ENCODE results near the gene TBP.
"Not testable (repeated sequence)": the region's sequence is repeated elsewhere in the genome, so short reads cannot be mapped to it uniquely, and the experiment has no call there.

TBP gene

DNA sequence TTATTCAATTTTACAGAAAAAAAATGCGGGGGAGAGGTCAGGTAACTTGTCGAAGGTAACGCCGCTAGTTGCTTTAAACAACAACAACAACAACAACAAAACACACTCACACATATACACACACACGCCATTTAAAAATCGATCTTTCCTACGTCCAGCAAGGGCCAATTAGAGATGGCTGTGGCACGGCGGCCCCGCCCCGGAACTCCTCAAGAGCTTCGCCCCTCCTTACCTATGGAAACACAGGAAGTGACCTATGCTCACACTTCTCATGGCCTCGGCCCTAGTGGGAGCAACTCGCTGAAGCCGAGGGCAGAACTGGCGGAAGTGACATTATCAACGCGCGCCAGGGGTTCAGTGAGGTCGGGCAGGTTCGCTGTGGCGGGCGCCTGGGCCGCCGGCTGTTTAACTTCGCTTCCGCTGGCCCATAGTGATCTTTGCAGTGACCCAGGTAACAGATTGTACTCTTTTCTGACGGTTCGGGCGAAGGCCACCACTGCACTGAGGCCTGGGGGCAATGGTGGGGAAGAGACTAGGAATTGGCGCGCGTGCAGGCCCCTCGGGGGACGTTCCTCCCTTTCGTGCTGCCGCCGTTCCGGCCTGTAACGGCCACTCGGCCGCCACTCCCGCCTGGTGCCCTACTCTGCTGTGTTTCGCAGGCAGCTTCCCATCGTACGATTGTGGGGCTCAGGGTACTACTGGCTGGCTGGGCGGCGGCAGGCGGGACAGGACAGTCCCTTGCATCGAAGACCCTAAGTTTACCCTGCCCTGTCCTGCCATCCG, at the start of gene TBP:
Gene TBP (plus strand): TSS at position 357 of the 783 bp plus-strand sequence. CDS start 2,661 bp downstream, outside the sequence.
- peak; percentile 97 for DNase-seq

GRCh38 chr6:170504479-170504878, 49.7 kb upstream of the TBP start:
- DNase-seq: no peak

- no peak for DNase-seq
Measured at GRCh38 chr6:170505306-170505705, 48.9 kb upstream of the TBP start.

- DNase-seq: no peak
Measured at GRCh38 chr6:170506446-170506845, 47.7 kb upstream of the TBP start.

- DNase-seq: not testable (repeated sequence)
Measured at GRCh38 chr6:170507728-170508127, 46.4 kb upstream of the TBP start.

- DNase-seq: not testable (repeated sequence)
Measured at GRCh38 chr6:170508275-170508674, 45.9 kb upstream of the TBP start.

DNA sequence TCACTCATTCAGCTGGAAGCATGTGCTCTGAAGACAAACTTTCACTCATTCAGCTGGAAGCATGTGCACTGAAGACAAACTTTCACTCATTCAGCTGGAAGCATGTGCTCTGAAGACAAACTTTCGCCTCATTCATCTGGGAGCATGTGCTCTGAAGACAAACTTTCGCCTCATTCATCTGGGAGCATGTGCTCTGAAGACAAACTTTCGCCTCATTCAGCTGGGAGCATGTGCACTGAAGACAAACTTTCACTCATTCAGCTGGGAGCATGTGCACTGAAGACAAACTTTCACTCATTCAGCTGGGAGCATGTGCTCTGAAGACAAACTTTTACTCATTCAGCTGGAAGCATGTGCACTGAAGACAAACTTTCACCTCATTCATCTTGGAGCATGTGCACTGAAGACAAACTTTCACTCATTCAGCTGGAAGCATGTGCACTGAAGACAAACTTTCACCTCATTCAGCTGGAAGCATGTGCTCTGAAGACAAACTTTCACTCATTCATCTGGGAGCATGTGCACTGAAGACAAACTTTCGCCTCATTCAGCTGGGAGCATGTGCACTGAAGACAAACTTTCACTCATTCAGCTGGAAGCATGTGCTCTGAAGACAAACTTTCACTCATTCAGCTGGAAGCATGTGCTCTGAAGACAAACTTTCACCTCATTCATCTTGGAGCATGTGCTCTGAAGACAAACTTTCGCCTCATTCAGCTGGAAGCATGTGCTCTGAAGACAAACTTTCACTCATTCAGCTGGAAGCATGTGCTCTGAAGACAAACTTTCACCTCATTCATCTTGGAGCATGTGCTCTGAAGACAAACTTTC, 45.1 kb upstream of the TBP start:
- not testable (repeated sequence) for DNase-seq

GRCh38 chr6:170509723-170510018, 44.5 kb upstream of the TBP start:
- no peak for DNase-seq

GRCh38 chr6:170510631-170511030, 43.5 kb upstream of the TBP start:
- DNase-seq: no peak

DNA sequence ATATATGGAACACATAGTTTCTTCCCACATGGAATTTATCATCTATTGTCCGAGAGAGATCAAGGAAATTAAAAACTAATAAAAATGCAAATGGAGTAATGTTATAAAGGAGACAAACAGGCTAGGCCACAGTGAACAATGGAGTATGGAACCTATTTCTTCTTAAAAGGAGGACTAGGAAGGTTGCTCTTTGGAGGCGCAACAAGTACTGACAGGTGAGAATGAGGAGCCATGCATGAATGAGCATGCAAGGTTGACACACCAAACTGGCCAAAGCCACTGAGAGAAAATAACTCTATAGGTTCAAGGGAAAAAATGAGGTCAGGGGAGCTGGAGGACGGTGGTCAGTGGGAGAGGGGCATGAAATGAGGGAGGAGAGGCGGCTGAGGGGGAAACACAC, 41.9 kb upstream of the TBP start:
- no peak for DNase-seq

- no peak for DNase-seq
Measured at GRCh38 chr6:170514908-170515307, 39.3 kb upstream of the TBP start.

DNA sequence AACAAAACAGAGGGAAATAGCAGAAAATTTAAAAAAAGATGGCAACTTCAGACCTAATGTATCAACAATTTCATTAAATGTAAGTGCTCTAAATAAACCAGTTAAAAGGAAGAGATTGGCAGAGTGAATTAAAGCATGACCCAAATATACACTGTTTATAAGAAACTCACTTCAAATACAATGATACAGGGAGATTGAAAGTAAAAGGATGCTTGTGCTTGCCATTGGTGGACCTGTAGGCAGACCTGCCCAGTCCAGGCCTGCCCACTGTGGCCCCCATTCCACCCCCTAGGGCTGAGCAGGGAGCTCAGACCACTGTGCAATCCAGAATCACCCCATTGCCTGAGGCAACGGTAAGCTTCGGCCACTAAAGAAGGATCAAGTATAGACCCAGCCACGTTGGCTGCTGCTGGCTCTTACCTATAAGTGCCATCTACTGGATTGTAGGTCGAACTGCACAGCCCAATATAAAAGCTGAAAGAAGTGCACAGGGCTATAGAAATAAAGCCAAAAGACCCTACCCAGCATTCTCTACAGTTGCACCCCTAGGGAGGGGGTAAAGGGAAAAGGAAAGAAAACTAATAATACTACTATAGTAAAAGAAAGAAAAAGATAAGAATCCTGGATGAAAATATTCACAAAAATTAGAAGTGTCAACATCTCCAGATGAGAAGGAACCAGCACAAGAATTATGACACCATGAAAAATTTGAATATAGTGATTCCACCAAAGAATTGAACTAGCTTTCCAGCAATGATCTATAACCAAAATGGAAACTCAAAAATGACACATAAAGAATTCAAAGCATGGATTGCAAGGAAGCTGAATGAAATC, 37.2 kb upstream of the TBP start:
- DNase-seq: peak; percentile 50

GRCh38 chr6:170522565-170523183, 31.5 kb upstream of the TBP start:
- no peak for DNase-seq

GRCh38 chr6:170523256-170524171, 30.7 kb upstream of the TBP start:
- DNase-seq: no peak

DNA sequence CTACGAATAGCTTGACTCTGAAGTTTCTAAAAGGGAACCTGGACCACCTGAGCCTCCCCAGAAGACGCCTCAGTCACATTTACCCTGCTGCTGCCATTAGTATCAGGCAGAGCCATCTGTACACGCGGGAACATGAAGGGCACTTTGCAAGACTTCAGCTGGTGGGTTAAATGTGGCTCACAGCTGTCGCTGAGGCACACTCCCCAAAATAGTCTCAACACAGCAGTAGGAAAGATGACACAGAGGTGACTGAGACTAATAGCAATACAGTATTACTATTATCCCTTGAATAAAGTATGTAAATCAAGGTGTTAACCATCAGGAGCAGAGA, 30.0 kb upstream of the TBP start:
- DNase-seq: no peak

DNA sequence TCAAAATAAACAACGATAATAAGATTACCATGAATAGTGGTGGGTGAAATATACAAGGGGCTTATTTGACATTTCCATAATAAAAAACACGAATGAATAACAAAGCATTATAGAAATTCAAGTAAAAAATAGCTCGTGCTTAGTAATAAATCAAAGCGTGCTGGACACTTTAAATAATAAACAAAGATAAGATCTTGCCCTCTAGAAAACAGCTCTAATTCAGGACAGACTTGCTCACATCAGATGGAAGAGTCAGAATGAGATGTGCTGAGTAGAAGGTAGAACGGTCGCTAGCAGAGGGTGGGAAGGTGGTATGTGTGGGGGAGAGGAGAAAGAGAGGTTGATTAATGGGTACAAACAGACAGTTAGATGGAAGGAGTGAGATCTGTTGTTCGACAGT, 28.4 kb upstream of the TBP start:
- no peak for DNase-seq

DNA sequence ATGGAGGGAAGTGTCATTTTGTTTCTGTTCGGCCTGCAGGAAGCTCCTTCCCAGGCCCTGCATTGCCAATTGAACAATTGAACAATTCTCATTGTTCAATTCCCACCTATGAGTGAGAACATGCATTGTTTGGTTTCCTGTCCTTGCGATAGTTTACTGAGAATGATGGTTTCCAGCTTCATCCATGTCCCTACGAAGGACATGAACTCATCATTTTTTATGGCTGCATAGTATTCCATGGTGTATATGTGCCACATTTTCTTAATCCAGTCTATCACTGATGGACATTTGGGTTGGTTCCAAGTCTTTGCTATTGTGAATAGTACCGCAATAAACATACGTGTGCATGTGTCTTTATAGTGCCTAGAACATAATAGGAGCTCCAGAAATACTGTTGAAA, 26.2 kb upstream of the TBP start:
- DNase-seq: not testable (repeated sequence)

GRCh38 chr6:170529839-170530469, 24.2 kb upstream of the TBP start:
- peak; percentile 10 for DNase-seq

DNA sequence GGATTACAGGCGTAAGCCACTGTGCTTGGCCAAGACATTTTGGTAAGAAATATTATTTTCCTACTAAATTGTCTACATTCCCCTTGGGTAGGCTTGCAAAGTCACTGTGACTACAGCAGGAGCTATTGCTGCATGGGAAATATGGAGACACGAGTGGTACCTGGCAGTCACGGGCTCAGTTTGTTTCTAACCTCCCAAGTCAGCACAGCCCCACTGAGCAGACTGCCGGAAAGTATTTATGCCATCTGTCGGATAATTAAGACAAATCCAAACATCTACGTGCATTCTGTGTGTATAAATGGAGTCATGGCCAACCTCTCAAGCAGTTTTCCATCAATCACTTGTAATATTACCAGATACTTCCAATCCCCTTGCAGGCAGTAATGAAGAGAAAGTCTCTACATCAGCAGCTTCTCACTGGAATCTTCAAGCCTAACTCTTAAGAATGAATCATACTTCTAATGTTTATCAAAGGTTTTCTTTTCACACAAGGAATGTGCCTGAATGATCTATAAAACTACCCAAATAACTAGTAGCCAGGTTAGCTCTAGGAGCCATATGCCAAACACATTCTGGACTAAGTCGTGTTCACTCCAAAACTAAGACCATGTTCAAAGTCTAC, 21.2 kb upstream of the TBP start:
- DNase-seq: no peak

DNA sequence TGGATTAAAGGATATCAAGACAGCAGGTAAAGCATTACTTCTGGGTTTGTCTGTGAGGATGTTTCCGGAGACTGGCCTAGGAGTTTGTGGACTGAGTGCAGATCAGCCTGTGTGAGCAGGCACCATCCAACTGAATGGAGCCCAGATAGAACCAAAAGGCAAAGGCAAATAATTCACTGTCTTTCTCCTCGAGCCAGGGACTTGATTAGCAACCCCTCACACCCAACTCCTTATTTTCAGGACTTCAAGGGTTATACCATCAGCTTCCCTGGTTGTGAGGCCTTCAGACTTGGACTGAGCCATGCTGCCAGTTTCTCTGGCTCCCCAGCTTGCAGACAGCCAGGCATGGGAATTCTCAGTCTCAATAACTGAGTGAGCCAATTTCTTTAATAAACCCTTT, 20.4 kb upstream of the TBP start:
- DNase-seq: no peak

DNA sequence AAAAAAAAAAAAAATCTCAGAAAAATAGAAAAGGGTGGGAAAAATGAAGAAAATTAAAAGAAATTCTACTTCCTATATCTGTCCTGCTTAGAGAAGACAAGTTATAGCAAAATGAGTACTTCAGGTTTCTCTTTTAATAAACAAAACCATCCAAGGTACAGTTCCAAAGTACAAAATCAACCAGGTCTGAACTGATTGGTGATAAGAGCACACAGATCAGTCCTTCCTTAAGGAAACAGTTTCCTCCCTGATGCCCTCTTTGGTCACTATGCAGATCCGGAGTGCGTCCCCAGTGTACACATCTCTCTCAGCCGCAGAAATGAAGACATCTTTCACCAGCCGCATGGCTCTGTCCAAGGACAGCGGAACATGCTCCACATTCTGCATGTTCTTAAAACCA, 19.2 kb upstream of the TBP start:
- no peak for DNase-seq
